ENCODE data around the gene TSPAN11. TPM values are rescaled to one million over a fixed set of nuclear protein-coding genes. Genes with fewer than 3 reads are reported as not detected.
A peak's percentile ranks its signal among the peaks of the same experiment; 100 is the strongest.

The TSPAN11 gene
- total and polyA plus RNA-seq, 2 of the 4 experiments (the other 2 are of a cell fraction), result 0.18 to 0.26 TPM

DNA sequence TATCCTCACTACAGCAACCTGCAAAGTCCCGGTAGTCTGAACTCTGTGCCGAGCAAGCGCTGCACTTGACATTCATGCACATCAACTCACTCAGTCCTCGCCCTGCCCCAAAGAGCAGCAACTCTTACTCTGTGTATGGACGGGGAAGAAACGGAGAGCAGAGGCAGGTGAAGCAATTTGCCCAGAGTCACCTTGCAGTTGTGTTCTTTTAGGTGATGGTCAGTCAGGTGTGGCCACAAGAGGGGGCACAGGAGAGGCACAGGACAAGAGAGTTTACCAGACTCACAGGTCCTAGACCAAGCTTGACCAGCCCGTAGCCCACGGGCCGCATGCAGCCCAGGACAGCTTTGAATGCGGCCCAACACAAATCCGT is 39.1 kb downstream of the TSPAN11 start:
- Histone ChIP-seq H4K8ac (ENCODE audit: low read depth in 2 of 2, low read length in 2 of 2) (no peak overlapping the region), H3K9me1 (ENCODE audit: insufficient read depth, low read length) (no peaks in the 10 kb centered on the region), H2BK15ac (ENCODE audit: low read depth, low read length) (no peak overlapping the region), H3K4me2 (ENCODE audit: low read depth, low read length) (no peak overlapping the region), H2BK5ac (ENCODE audit: low read depth, low read length, poor library complexity, severe bottlenecking) (no peak overlapping the region), H3K36me3 (ENCODE audit: control insufficient read depth, insufficient read depth, low read length) (no peaks in the 10 kb centered on the region), H3K4me3 (ENCODE audit: insufficient read depth, low read depth, low read length) (no peak overlapping the region), H2BK20ac (ENCODE audit: low read depth, low read length) (no peak overlapping the region), H3K9ac (ENCODE audit: low read depth, low read length) (no peak overlapping the region), H3K56ac (ENCODE audit: extremely low read depth, insufficient read depth, low read length) (no peak overlapping the region), H3K27me3 (ENCODE audit: control insufficient read depth, insufficient read depth, low read length) (peaks cover 20% of the 10 kb centered on the region), H2AK5ac (ENCODE audit: low read depth, low read length) (no peak overlapping the region), H3K4me1 (ENCODE audit: control insufficient read depth, insufficient read depth, low read length) (no peaks in the 10 kb centered on the region), H4K20me1 (ENCODE audit: insufficient read depth, low read length) (no peaks in the 10 kb centered on the region), H4K5ac (ENCODE audit: low read depth, low read length) (no peak overlapping the region), H3K23ac (ENCODE audit: low read depth, low read length) (no peak overlapping the region), H3K4ac (ENCODE audit: low read depth, low read length) (no peak overlapping the region), H3K79me1 (ENCODE audit: low read depth in 1 of 2, low read length in 2 of 2) (no peaks in the 10 kb centered on the region), H3K9me3 (ENCODE audit: control insufficient read depth, insufficient read depth, low read length) (no peaks in the 10 kb centered on the region), H2BK120ac (ENCODE audit: low read depth, low read length) (no peak overlapping the region), H2AFZ (replicated peaks; ENCODE audit: low read length, poor library complexity) (no peak overlapping the region), H3K18ac (ENCODE audit: low read depth, low read length) (no peak overlapping the region), H2AK9ac (replicated peaks; ENCODE audit: low read depth, low read length, poor library complexity) (no peak overlapping the region), H3K27ac (ENCODE audit: insufficient read depth, low read length) (no peak overlapping the region), H3K14ac (replicated peaks; ENCODE audit: low read depth, low read length) (no peak overlapping the region), H4K91ac (ENCODE audit: insufficient read depth, low read depth, low read length) (no peak overlapping the region)
- no peak for DNase-seq
- in situ Hi-C loops (cut with MboI; ENCODE audit: low sequenced_read_pairs), result no loop called here
- ChIA-PET POLR2A (ENCODE audit: unreplicated experiment) (no interaction called here), CTCF (no interaction called here)
- intact Hi-C loops (cut with micrococcal nuclease), result no loop called here
- no peak for ATAC-seq (ENCODE audit: low read depth)
- TF ChIP-seq RFX5 (IDR thresholded peaks at IDR 0.05; ENCODE audit: low read depth, low read length), result no peak
- TF ChIP-seq, protein P1, sequence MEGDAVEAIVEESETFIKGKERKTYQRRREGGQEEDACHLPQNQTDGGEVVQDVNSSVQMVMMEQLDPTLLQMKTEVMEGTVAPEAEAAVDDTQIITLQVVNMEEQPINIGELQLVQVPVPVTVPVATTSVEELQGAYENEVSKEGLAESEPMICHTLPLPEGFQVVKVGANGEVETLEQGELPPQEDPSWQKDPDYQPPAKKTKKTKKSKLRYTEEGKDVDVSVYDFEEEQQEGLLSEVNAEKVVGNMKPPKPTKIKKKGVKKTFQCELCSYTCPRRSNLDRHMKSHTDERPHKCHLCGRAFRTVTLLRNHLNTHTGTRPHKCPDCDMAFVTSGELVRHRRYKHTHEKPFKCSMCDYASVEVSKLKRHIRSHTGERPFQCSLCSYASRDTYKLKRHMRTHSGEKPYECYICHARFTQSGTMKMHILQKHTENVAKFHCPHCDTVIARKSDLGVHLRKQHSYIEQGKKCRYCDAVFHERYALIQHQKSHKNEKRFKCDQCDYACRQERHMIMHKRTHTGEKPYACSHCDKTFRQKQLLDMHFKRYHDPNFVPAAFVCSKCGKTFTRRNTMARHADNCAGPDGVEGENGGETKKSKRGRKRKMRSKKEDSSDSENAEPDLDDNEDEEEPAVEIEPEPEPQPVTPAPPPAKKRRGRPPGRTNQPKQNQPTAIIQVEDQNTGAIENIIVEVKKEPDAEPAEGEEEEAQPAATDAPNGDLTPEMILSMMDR (conservative IDR thresholded peaks at IDR 0.05; ENCODE audit: low read depth, low read length), result 0 out of 2 replicates have a peak, but pooled peaks have one; percentile 2
- WGBS, 2 experiments (ENCODE audit: extremely low coverage in 2 of 2, insufficient read length in 1 of 2), result no CpG with 5 or more reads among the region's 11 CpGs
- dilution Hi-C loops (cut with HindIII; ENCODE audit: low sequenced_read_pairs, unreplicated experiment), result no loop called here
- no TSS peak for BruUV-seq (replicated peaks)

Data from IMR-90 (cell line).